ENCODE data around the gene LIPN.

The LIPN gene

DNA sequence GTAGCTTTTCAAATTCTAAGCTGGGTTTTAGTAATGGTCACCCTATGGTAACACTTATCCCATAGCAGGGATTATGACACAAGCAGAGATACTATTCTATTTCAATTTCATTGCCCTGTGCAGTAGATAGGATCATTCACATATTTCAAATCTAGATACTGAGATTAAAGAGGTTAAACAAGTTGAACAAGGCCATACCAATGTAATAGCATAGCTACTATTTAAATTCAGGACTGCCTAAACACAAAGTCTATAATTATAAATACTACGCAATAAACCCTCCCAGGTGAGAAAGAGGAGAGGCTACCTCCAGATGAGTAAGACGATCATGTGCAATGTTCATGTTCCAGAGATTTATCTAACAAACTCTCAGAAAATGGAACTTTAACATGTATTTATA is 43.8 kb downstream of the LIPN start:
- TF ChIP-seq, protein P1, sequence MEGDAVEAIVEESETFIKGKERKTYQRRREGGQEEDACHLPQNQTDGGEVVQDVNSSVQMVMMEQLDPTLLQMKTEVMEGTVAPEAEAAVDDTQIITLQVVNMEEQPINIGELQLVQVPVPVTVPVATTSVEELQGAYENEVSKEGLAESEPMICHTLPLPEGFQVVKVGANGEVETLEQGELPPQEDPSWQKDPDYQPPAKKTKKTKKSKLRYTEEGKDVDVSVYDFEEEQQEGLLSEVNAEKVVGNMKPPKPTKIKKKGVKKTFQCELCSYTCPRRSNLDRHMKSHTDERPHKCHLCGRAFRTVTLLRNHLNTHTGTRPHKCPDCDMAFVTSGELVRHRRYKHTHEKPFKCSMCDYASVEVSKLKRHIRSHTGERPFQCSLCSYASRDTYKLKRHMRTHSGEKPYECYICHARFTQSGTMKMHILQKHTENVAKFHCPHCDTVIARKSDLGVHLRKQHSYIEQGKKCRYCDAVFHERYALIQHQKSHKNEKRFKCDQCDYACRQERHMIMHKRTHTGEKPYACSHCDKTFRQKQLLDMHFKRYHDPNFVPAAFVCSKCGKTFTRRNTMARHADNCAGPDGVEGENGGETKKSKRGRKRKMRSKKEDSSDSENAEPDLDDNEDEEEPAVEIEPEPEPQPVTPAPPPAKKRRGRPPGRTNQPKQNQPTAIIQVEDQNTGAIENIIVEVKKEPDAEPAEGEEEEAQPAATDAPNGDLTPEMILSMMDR (IDR thresholded peaks at IDR 0.05; ENCODE audit: low read depth, low read length), result no peak
- no peak for DNase-seq (ENCODE audit: low read depth in 2 of 2)
- no peak overlapping the region for H3K4me3 ChIP-seq (replicated peaks in 1 of 2; ENCODE audit: low read depth in 2 of 2, low read length in 2 of 2)

- no peak for DNase-seq (ENCODE audit: low read depth in 2 of 2)
- H3K4me3 ChIP-seq (replicated peaks in 1 of 2; ENCODE audit: low read depth in 2 of 2, low read length in 2 of 2), result no peak overlapping the region
- TF ChIP-seq, protein P1 (IDR thresholded peaks at IDR 0.05; ENCODE audit: low read depth, low read length), result no peak
Measured at GRCh38 chr10:88804083-88804812, 44.4 kb downstream of the LIPN start.

DNA sequence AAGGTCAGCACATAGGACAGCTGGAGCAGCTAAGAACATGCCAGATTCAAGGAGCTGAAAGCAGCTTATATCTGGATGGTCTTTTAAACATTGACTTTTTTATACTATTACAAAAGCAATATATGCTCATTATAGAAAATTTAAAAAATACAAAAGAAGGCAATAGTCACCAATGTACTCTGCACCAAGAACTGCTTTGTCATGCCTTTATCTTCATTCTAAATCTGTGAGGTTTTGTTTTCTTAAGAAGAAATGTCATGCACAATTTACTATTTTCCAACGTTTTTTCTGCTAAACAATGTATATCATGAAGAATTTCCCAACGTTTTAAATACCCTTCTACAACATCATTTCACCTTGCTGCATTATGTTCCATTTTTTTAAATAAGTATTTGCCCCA is 45.5 kb downstream of the LIPN start:
- no peak overlapping the region for H3K4me3 ChIP-seq (replicated peaks in 1 of 2; ENCODE audit: low read depth in 2 of 2, low read length in 2 of 2)
- TF ChIP-seq, protein P1 (IDR thresholded peaks at IDR 0.05; ENCODE audit: low read depth, low read length), result no peak
- peak in 1 of 2 donors; percentile 23 for DNase-seq (ENCODE audit: low read depth in 2 of 2)

DNA sequence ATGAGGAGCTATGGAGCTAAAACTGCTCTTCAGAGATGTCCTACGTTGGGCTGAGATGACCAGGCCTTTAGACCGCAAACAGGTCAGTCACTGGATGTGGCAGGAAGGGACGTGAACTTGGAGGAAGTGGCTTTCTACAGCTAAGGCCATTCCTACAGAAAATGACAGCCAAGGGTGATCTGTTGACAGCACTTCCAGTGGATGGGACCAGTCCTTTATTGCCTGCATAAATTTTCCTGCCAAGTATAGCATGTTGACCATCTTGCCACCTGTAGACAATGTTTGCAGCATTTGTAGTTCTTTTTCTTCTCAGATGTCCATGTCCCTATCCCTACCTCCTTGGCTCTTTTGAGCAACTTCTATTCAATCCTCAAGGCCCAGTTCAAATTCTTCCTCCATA is 46.1 kb downstream of the LIPN start:
- no peak for DNase-seq (ENCODE audit: low read depth in 2 of 2)
- no peak overlapping the region for H3K4me3 ChIP-seq (replicated peaks in 1 of 2; ENCODE audit: low read depth in 2 of 2, low read length in 2 of 2)
- TF ChIP-seq, protein P1 (IDR thresholded peaks at IDR 0.05; ENCODE audit: low read depth, low read length), result no peak

GRCh38 chr10:88809621-88810020 is 49.8 kb downstream of the LIPN start:
- TF ChIP-seq, protein P1 (IDR thresholded peaks at IDR 0.05; ENCODE audit: low read depth, low read length), result no peak
- no peak overlapping the region for H3K4me3 ChIP-seq (replicated peaks in 1 of 2; ENCODE audit: low read depth in 2 of 2, low read length in 2 of 2)
- no peak for DNase-seq (ENCODE audit: low read depth in 2 of 2)

GRCh38 chr10:88810196-88810961 is 50.6 kb downstream of the LIPN start:
- TF ChIP-seq, protein P1 (IDR thresholded peaks at IDR 0.05; ENCODE audit: low read depth, low read length), result peak; percentile 79
- no peak overlapping the region for H3K4me3 ChIP-seq (replicated peaks in 1 of 2; ENCODE audit: low read depth in 2 of 2, low read length in 2 of 2)
- peak; percentile 84 to 85 for DNase-seq (ENCODE audit: low read depth in 2 of 2)
